CMK (cell line): Measurements from ENCODE around the gene MTA1.

ENCODE experiments used
- DNase-seq: peaks from one replicate; pipeline ENCODE4 v3.0.0-alpha.2; 2010; ENCODE audit warnings: low read depth

The MTA1 gene

GRCh38 chr14:105387530-105387922 is 32.1 kb upstream of the MTA1 start:
- no peak for DNase-seq

DNA sequence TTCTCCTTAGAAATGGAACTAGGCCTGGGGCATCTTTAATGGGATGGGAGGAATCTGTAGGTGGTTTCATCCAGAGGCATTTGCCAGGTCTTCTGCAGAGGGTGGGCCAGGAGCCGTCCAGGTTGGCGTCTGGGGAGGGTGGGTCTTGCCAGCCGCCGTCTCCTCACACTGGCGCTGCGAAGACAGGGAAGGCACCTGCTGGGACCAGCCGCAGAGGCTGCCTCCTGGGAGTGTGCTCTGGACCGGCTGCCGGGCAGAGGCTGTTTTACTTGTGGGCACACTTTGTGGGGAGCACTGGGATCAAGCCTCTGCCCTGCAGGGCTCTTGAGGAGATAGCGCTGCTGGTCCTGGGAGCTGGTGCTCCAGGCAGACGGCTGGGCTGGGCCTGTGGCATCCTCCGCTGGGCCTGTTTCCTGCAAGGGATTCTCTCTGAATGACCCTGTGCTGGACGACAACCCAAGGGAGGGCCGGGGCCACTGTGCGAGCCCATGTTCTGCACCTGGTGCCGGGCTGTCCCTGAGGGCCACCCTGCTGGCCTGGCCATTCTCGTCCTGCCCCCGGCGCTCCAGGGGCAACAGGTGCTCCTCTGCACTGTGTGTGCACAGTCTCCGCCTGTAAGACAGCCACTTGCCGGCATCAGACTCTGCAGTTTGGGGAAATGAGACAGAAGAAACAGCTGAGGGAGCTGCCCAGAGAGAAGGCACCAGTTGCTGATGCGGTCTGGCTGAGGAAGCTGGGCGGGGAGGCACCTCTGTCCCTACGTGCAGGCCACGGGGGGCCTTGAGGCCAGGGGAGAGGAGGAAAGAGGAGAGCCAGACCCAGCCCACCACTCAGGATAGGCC is 31.3 kb upstream of the MTA1 start:
- no peak for DNase-seq

DNA sequence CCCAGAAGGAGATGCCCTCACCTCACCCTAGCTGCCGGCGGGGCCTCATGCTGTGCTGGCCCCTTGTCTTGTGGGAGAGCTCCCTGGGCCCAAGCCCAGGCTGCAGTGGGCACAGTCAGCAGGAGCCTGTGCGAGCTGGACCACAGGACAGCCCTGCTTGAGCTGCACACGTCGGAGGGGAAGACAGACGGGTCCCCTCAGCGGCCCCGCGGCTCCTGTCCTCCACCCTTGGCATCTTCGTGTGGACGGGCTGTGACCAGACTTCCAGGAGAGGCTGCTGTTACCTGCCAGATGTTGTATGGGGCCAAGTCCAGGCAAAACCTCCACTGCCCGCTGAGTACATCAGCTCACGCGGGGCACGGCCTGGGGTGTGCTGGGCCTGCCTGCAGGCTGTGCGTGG is 30.7 kb upstream of the MTA1 start:
- DNase-seq = no peak

DNA sequence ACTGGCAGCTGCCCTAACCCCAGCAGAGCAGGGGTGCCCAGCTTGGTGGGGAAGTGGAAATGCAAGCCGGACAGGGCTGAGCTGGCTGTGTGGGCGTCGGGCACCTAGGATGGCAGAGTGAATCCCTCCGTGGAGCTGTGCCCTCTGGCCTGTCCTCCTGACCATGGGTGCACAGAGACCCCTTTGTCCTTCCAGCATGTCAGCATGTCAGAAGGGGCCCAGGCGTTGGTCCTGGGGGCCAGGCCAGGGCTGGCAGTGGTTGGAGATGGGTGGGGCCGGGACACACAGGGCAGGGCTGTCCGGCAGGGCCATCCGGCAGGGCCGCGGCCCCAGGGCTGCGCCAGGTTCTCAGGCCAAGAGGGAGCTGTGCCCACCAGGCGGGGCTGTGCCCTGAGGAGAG is 30.1 kb upstream of the MTA1 start:
- no peak for DNase-seq

GRCh38 chr14:105389976-105390848 is 29.4 kb upstream of the MTA1 start:
- DNase-seq = no peak

- DNase-seq = no peak
Observed at GRCh38 chr14:105390849-105391500, 28.7 kb upstream of the MTA1 start.

GRCh38 chr14:105391541-105391940 is 28.1 kb upstream of the MTA1 start:
- no peak for DNase-seq

- no peak for DNase-seq
Observed at GRCh38 chr14:105392131-105393090, 27.2 kb upstream of the MTA1 start.

DNA sequence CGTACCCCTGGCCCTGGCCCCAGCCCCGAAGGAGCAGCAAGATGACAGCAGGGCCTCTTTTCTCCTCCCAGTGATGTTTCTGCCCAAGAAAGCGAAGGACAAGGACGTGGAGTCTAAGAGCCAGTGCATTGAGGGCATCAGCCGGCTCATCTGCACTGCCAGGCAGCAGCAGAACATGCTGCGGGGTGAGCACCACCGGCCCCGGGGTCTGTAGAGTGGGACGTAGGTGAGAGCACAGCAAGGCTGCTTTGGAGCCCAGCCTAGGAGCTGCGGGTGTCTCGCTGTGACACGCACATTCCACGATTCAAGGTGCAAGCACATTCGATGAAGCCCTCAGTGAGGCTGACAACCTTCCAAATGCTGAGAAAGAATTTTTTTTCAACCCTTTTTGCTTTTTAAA is 26.5 kb upstream of the MTA1 start:
- no peak for DNase-seq

DNA sequence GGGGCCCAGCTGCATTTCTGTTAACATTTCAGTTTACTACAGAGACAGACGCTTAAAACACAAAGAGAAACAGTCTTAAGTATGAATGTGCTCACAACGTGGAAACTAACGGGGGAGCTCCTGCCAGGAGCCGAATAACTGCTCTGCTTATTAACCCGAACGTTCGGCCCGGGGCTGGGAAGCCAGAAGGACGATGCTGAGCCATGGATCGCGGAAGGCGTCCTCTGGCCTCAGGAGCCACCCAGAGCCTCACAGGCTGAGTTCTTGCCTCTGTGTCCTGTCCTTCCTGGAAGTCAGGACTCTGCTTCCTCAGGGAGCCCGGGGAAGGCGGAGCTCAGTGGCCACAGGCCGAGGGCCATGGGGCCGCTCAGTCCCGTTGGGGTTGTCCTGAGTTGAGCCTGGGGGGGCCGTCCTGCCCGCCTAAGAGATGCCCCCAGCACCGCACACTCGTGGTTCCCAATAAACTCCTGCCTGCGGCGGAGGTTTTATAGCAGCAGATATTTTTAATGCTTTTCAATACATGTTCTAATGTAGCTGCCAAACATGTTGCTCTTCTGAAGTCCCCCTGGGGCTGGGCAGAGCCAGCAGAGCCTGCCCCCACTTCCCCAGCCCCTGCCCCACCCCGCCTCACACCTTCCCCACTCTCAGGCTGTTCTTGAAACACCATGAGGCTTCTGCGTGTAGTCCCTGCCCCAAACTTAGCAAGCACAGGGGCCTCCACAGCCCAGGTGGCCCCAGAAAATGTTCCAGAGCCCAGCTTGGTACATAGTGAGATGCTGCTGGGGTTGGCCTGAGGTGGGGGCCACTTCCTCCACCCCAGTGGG is 24.7 kb upstream of the MTA1 start:
- no peak for DNase-seq

DNA sequence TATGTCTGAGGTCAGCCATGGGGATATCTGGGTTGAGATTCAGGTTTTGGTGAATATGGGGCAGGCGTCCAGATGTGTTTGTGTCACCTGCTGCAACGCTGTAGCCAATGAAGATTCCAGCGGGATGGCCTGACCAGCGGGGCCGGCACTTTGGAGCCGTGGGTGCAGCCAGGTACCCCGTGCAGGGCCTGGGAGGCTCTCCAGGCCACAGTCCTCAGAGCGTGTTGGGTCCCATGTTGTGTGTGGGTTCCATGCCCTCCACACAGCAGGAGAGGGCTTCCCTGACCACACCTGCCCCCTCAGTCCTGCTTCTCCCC is 24.1 kb upstream of the MTA1 start:
- DNase-seq = no peak

GRCh38 chr14:105397350-105397931 is 22.2 kb upstream of the MTA1 start:
- no peak for DNase-seq

- DNase-seq = peak; percentile 69
Observed at GRCh38 chr14:105398044-105398725, 21.4 kb upstream of the MTA1 start, which contains the start of gene TEX22. Gene TEX22 (plus strand): TSS chr14:105398538. CDS start chr14:105399341, 803 bp downstream.

GRCh38 chr14:105398726-105399465 is 20.7 kb upstream of the MTA1 start:
- DNase-seq = no peak

DNA sequence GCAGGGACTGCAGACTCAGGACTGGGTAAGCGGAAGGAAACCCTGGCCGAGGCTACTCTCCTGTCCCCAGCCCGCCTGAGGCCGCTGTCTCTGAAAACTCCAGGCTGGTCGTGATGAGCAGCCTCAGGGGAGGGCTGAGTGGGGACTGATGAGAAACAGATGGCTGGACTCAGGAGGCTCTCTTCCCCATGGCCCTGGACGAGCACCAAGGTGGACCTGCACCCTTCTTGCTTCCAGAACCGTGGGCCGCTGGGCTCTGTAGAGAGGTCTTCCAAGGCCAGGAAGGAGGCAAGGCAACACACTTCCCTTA is 20.2 kb upstream of the MTA1 start:
- no peak for DNase-seq

- no peak for DNase-seq
Observed at GRCh38 chr14:105400016-105400415, 19.6 kb upstream of the MTA1 start.

- no peak for DNase-seq
Observed at GRCh38 chr14:105401699-105402098, 17.9 kb upstream of the MTA1 start.

DNA sequence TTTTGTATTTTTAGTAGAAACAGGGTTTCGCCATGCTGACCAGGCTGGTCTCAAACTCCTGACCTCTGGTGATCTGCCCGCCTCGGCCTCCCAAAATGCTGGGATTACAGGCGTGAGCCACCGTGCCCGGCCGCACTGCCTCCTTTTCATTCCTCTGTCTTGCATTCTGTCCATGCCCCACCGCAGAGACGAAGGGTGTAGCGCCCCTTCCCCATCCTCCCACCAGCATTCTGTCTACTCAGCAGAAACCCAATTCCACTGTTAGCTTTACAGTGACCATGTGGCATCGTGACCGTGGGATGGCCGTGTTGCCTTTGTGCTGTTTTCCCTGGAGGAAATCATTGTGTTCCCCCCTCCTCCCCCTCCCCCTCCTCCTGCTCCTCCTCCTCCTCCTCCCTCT is 11.0 kb upstream of the MTA1 start:
- DNase-seq = no peak

GRCh38 chr14:105409364-105409763 is 10.3 kb upstream of the MTA1 start:
- no peak for DNase-seq
